HG03457 (cell line): ENCODE measurements around the gene TELO2.
A peak's percentile ranks its signal among the peaks of the same experiment; 100 is the strongest.
"Not testable (repeated sequence)": the region's sequence is repeated elsewhere in the genome, so short reads cannot be mapped to it uniquely, and the experiment has no call there.

Experiments
- ATAC-seq: cut with Tn5 transposase; IDR thresholded peaks from one replicate; pipeline ENCODE4 v1.9.1; 2021; ENCODE audit warnings: moderate number of reproducible peaks; ENCODE audit not compliant: unreplicated experiment

Gene TELO2

GRCh38 chr16:1457489-1458245, 35.5 kb upstream of the TELO2 start:
- no peak for ATAC-seq

- ATAC-seq: no peak
These were observed 34.7 kb upstream of the TELO2 start for GRCh38 chr16:1458336-1458976.

GRCh38 chr16:1458977-1459341, 34.2 kb upstream of the TELO2 start:
- ATAC-seq: no peak

- no peak for ATAC-seq
These were observed 33.2 kb upstream of the TELO2 start for GRCh38 chr16:1459967-1460366.

GRCh38 chr16:1460602-1461138, 32.5 kb upstream of the TELO2 start:
- no peak for ATAC-seq

- ATAC-seq: no peak
These were observed 32.0 kb upstream of the TELO2 start for GRCh38 chr16:1461146-1461545.

GRCh38 chr16:1464196-1464893, 28.8 kb upstream of the TELO2 start:
- ATAC-seq: no peak

- no peak for ATAC-seq
These were observed 28.1 kb upstream of the TELO2 start for GRCh38 chr16:1464894-1465566.

- ATAC-seq: no peak
These were observed 27.6 kb upstream of the TELO2 start for GRCh38 chr16:1465567-1465915.

- ATAC-seq: no peak
These were observed 27.1 kb upstream of the TELO2 start for GRCh38 chr16:1466054-1466453.

GRCh38 chr16:1466968-1467521, 26.1 kb upstream of the TELO2 start:
- no peak for ATAC-seq

- no peak for ATAC-seq
These were observed 24.7 kb upstream of the TELO2 start for GRCh38 chr16:1468426-1468810.

GRCh38 chr16:1469141-1469540, 24.0 kb upstream of the TELO2 start:
- ATAC-seq: not testable (repeated sequence)

- no peak for ATAC-seq
These were observed 23.4 kb upstream of the TELO2 start for GRCh38 chr16:1469693-1470201.

GRCh38 chr16:1470481-1471251, 22.5 kb upstream of the TELO2 start:
- no peak for ATAC-seq

- ATAC-seq: no peak
These were observed 21.5 kb upstream of the TELO2 start for GRCh38 chr16:1471569-1472194.

GRCh38 chr16:1472974-1473373, 20.2 kb upstream of the TELO2 start:
- ATAC-seq: no peak

GRCh38 chr16:1474082-1474795, 18.9 kb upstream of the TELO2 start:
- peak; percentile 22 for ATAC-seq
